K562 (cell line): ENCODE data around the gene DPM2. TPM values are rescaled to one million over a fixed set of nuclear protein-coding genes. Genes with fewer than 3 reads are reported as not detected.

ENCODE experiments used
- ATAC-seq: fragments of 200-7000 bp; cut with Tn5 transposase; 3 replicates; pipeline ENCODE4 v1.9.1; 2020; ENCODE audit warnings: moderate library complexity
- BruUV-seq: library from RNA; stranded (reverse); fragments of 400-500 nt; replicated peaks from 2 replicates; lab custom pipeline; 2021; lab: Mats Ljungman, UMichigan
- CTCF ChIA-PET: fragments of 300-600 bp; formaldehyde crosslinking; extraction: SDS; loops from one replicate; lab custom pipeline; 2021; ENCODE audit warnings: low intra/inter-chr PET ratio; lab: Yijun Ruan, JAX
- POLR2A ChIA-PET: fragments of 300-600, 350-650 bp; sonication (Branson Sonifier 250); formaldehyde crosslinking; extraction: SDS; loops from one replicate; lab custom pipeline; 2021; ENCODE audit warnings: antibody characterized with exemption, inconsistent platforms; lab: Yijun Ruan, JAX
- DNase-seq, 4 experiments: peaks; one replicate each; pipeline versions ENCODE4 v3.0.0 to v3.0.0-alpha.2; 2011 to 2018; ENCODE audit warnings: low spot score in 3 of 4, mixed read lengths in 3 of 4; ENCODE audit errors: extremely low read depth in 1 of 4
- FAIRE-seq: peaks from 2 replicates; lab custom pipeline; 2011; peaks lifted over from hg19 to GRCh38; lab: Jason Lieb, UNC
- H2AFZ ChIP-seq: 2 replicates; pipeline ENCODE4 v1.6.0; 2011; ENCODE audit warnings: low read depth, low read length, control low read depth, inconsistent platforms
- H3K27ac ChIP-seq: fragments of 200-600 bp; 3 replicates; pipeline ENCODE4 v1.8.0; 2011; ENCODE audit warnings: low read depth, mild to moderate bottlenecking, control low read depth, inconsistent platforms, low read length, moderate library complexity, mixed read lengths; ENCODE audit errors: extremely low read depth
- H3K27me3 ChIP-seq, 2 experiments: fragments of 300-600 bp in 1 of 2; 2 replicates in 1 of 2; 3 replicates in 1 of 2; pipeline versions ENCODE4 v1.6.0 to v1.8.0; 2011; ENCODE audit warnings: inconsistent platforms in 2 of 2, low read length in 2 of 2, mild to moderate bottlenecking in 1 of 2, mixed read lengths in 1 of 2, moderate library complexity in 1 of 2; ENCODE audit not compliant: control insufficient read depth in 2 of 2, insufficient read depth in 2 of 2
- H3K36me3 ChIP-seq: fragments of 300-600 bp; 3 replicates; pipeline ENCODE4 v1.8.0; 2011; ENCODE audit warnings: mild to moderate bottlenecking, low read length, inconsistent platforms; ENCODE audit not compliant: control insufficient read depth, insufficient read depth
- H3K4me1 ChIP-seq, 2 experiments: fragments of 200-600 bp in 1 of 2; replicated peaks in 1 of 2; 2 replicates in 1 of 2; 3 replicates in 1 of 2; pipeline versions ENCODE4 v1.5.1 to v1.8.0; 2011; ENCODE audit warnings: inconsistent platforms in 2 of 2, low read length in 2 of 2, mild to moderate bottlenecking in 1 of 2, mixed read lengths in 1 of 2, moderate library complexity in 1 of 2; ENCODE audit not compliant: control insufficient read depth in 2 of 2, insufficient read depth in 2 of 2
- H3K4me2 ChIP-seq: 2 replicates; pipeline ENCODE4 v1.6.1; 2011; ENCODE audit warnings: low read length, control low read depth, inconsistent platforms, mixed read lengths; ENCODE audit not compliant: insufficient read depth
- H3K4me3 ChIP-seq: fragments of 200-600 bp; sonication (generic), shearing (Covaris generic); 2 replicates; pipeline ENCODE4 v1.5.1; 2016; ENCODE audit warnings: control low read depth, inconsistent platforms
- H3K79me2 ChIP-seq: fragments of 200-600 bp; 3 replicates; pipeline ENCODE4 v1.8.0; 2011; ENCODE audit warnings: low read length, inconsistent platforms; ENCODE audit not compliant: control insufficient read depth, insufficient read depth
- H3K9ac ChIP-seq, 2 experiments: 2 replicates each; pipeline versions ENCODE4 v1.6.0 to v1.6.1; 2011; ENCODE audit warnings: low read depth in 2 of 2, low read length in 2 of 2, control low read depth in 1 of 2, inconsistent platforms in 1 of 2, mild to moderate bottlenecking in 1 of 2, mixed read lengths in 1 of 2; ENCODE audit not compliant: insufficient read depth in 1 of 2
- H3K9me1 ChIP-seq: one replicate; pipeline ENCODE4 v1.6.0; 2011; ENCODE audit warnings: inconsistent platforms, mild to moderate bottlenecking, low read length, moderate library complexity; ENCODE audit not compliant: control insufficient read depth, insufficient read depth
- H3K9me3 ChIP-seq: replicated peaks from 2 replicates; pipeline ENCODE4 v1.5.1; 2011; ENCODE audit warnings: low read depth, low read length, inconsistent platforms; ENCODE audit not compliant: control insufficient read depth, insufficient read depth
- H4K20me1 ChIP-seq: replicated peaks from 2 replicates; pipeline ENCODE4 v1.6.1; 2011; ENCODE audit warnings: low read length, inconsistent platforms, mixed read lengths; ENCODE audit not compliant: control insufficient read depth, insufficient read depth
- C11orf30 ChIP-seq: fragments of 450-650 bp; IDR thresholded peaks from 2 replicates; pipeline ENCODE4 v1.6.1; 2016; ENCODE audit warnings: low read depth, mild to moderate bottlenecking
- CHD4 ChIP-seq: fragments of 200-600 bp; sonication (generic); IDR thresholded peaks from 3 replicates; pipeline ENCODE4 v1.6.1; 2012; ENCODE audit warnings: low read depth, mild to moderate bottlenecking, mixed read lengths, low read length, inconsistent platforms; ENCODE audit not compliant: insufficient read depth, insufficient replicate concordance, poor library complexity, severe bottlenecking
- EP300 ChIP-seq: IDR thresholded peaks from 2 replicates; pipeline ENCODE4 v1.6.1; 2012; ENCODE audit warnings: low read length, improper control_type of control experiment
- HDGF ChIP-seq: fragments of 450-650 bp; IDR thresholded peaks from 2 replicates; pipeline ENCODE4 v1.6.1; 2016
- JUN ChIP-seq, 2 experiments: sonication (generic) in 1 of 2; formaldehyde crosslinking in 1 of 2; IDR thresholded peaks; 2 replicates each; pipeline versions ENCODE4 v1.6.1 to v1.8.0; 2012 to 2022; ENCODE audit warnings: borderline replicate concordance in 2 of 2, mild to moderate bottlenecking in 2 of 2, improper control_type of control experiment in 1 of 2, low read depth in 1 of 2, low read length in 1 of 2, missing genetic modification reagents in 1 of 2
- LARP7 ChIP-seq: fragments of 450-650 bp; IDR thresholded peaks from 2 replicates; pipeline ENCODE4 v1.6.1; 2016
- NR0B1 ChIP-seq: fragments of 450-650 bp; IDR thresholded peaks from one replicate; pipeline ENCODE4 v1.6.1; 2018; ENCODE audit warnings: mild to moderate bottlenecking, moderate library complexity; ENCODE audit not compliant: partially characterized antibody
- RFX7 ChIP-seq: fragments of 250-450 bp; sonication (Bioruptor Pico); IDR thresholded peaks from 2 replicates; pipeline ENCODE4 v1.5.1; 2021; ENCODE audit warnings: mild to moderate bottlenecking
- SMARCC2 ChIP-seq: fragments of 450-650 bp; IDR thresholded peaks from 2 replicates; pipeline ENCODE4 v1.6.1; 2017; ENCODE audit warnings: antibody characterized with exemption, moderate library complexity, mild to moderate bottlenecking, low read depth
- TBL1XR1 ChIP-seq, 2 experiments: IDR thresholded peaks; 2 replicates each; pipeline ENCODE4 v1.6.1; 2012; ENCODE audit warnings: improper control_type of control experiment in 2 of 2, low read length in 2 of 2, mild to moderate bottlenecking in 1 of 2
- TCF15 ChIP-seq: fragments of 250-450 bp; sonication (Bioruptor Pico); IDR thresholded peaks from 2 replicates; pipeline ENCODE4 v1.8.0; 2022; ENCODE audit warnings: moderate library complexity, mild to moderate bottlenecking, inconsistent platforms
- TEAD2 ChIP-seq: fragments of 450-650 bp; IDR thresholded peaks from 2 replicates; pipeline ENCODE4 v1.6.1; 2016; ENCODE audit warnings: missing genetic modification characterization, control low read depth, missing compliant biosample characterization
- ZNF655 ChIP-seq: fragments of 250-450 bp; sonication (Bioruptor Pico); IDR thresholded peaks from 2 replicates; pipeline ENCODE4 v1.5.0; 2021
- ZNF764 ChIP-seq: fragments of 250-450 bp; sonication (Bioruptor Pico); IDR thresholded peaks from 2 replicates; pipeline ENCODE4 v1.4.0; 2020; ENCODE audit warnings: low read depth, mild to moderate bottlenecking, moderate library complexity
- WGBS: fragments of 100-300 bp; shearing (Covaris generic); methylation state at CpG from one replicate; pipeline ENCODE4 v1.1.6; 2016; ENCODE audit warnings: low coverage, mixed read lengths; ENCODE audit not compliant: insufficient coverage; ENCODE audit errors: missing lambda C conversion rate; 5-methylcytosine and 5-hydroxymethylcytosine counted together
- in situ Hi-C: fragments of 300-500 bp; cut with MboI; formaldehyde crosslinking; loops from 4 replicates; pipeline ENCODE4 v1.15.0; 2018; ENCODE audit warnings: inconsistent platforms, mixed read lengths
- intact Hi-C: fragments of 100-400 bp; cut with micrococcal nuclease; formaldehyde crosslinking; loops from 2 replicates; pipeline ENCODE4 v1.14.2; 2022
- polyA plus RNA-seq, 8 experiments: library from polyadenylated mRNA; depleted of rRNA in 4 of 8; stranded (reverse) in 5 of 8; unstranded in 3 of 8; fragments of >200 nt; fragmentation: Nextera tagmentation in 2 of 8; fragmentation: Illumina TruSeq in 1 of 8; extraction: Ambion mirVana in 2 of 8; extraction: Trizol in 1 of 8; gene quantifications; 2 replicates each; pipeline versions ENCODE4 v1.2.1 to v1.2.3, GENCODE V29; 2011 to 2014; ENCODE audit warnings: inconsistent platforms in 1 of 8, missing spikeins in 1 of 8
- total RNA-seq, 7 experiments: library from RNA; depleted of rRNA in 6 of 7; stranded (reverse); fragments of >200 nt in 6 of 7; fragmentation: Illumina TruSeq in 2 of 7; extraction: Trizol in 2 of 7; gene quantifications; 2 replicates each; pipeline versions ENCODE4 v1.2.1 to v1.2.3, GENCODE V29; 2011 to 2021; ENCODE audit warnings: low replicate concordance in 1 of 7

Gene DPM2
- total and polyA plus RNA-seq, 9 of the 15 experiments (the other 6 are each of a cell fraction or from before 2014, with no cell fraction given) = 43.5 to 126 (median 71.1) TPM

GRCh38 chr9:127955294-127956015, 17.8 kb upstream of the DPM2 start:
- H3K4me1 ChIP-seq = peaks cover 26 to 45% of the 10 kb centered on the region in 2 experiments
- POLR2A ChIA-PET = interaction anchor here (0.6 to 3.0 kb wide), 7 partner anchors 9 to 263 kb away, joined by 3 to 18 read pairs (median 3); no protein-coding TSS in a partner anchor
- in situ Hi-C loops (no loop called here), intact Hi-C loops (loop anchor here (1.0 kb wide), 1 partner anchor 80 kb away; no protein-coding TSS in a partner anchor)
- H3K9me1 ChIP-seq = no peaks in the 10 kb centered on the region
- peak; percentile 93 for ATAC-seq
- H3K4me3 ChIP-seq = no peak overlapping the region
- peak overlapping the region; percentile 30; the same call in 1 of the 2 replicates for H3K4me2 ChIP-seq
- H3K79me2 ChIP-seq = peaks cover 52% of the 10 kb centered on the region
- no peaks in the 10 kb centered on the region for H3K9me3 ChIP-seq
- CTCF ChIA-PET = interaction anchor here (1.2 to 2.1 kb wide), 3 partner anchors 76 to 162 kb away, joined by 5 to 11 read pairs (median 5); no protein-coding TSS in a partner anchor
- H4K20me1 ChIP-seq = peaks cover 11% of the 10 kb centered on the region; the same call in 1 of the 2 replicates
- peak overlapping the region in 1 of 2 experiments; percentile 49; a peak in 2 of 4 replicates for H3K9ac ChIP-seq
- WGBS = 19% methylated on average over 12 of the region's 12 CpGs
- H2AFZ ChIP-seq = no peak overlapping the region
- H3K36me3 ChIP-seq = no peaks in the 10 kb centered on the region
- peak; percentile 78 to 85 (median 78) for DNase-seq
- H3K27me3 ChIP-seq = no peaks in the 10 kb centered on the region
- FAIRE-seq = peak; percentile 82
- H3K27ac ChIP-seq = no peak overlapping the region
- BruUV-seq = no TSS peak
- TF ChIP-seq TEAD2 (tag) = no peak
- TF ChIP-seq EP300 = peak; percentile 38; the same call in 1 of the 2 replicates
- no peak for TF ChIP-seq RFX7 (CRISPR knock-in tag)
- no peak; a peak in 1 of 4 replicates for TF ChIP-seq TBL1XR1 (IDR thresholded peaks at IDR 0.05; ENCODE audit: low read length in 2 of 2)
- TF ChIP-seq ZNF655 (CRISPR knock-in tag) = no peak
- no peak for TF ChIP-seq LARP7
- TF ChIP-seq JUN (IDR thresholded peaks at IDR 0.05; ENCODE audit: borderline replicate concordance, low read depth, low read length) = peak; percentile 95
- no peak for TF ChIP-seq JUN (CRISPR knock-in tag; IDR thresholded peaks at IDR 0.05; ENCODE audit: borderline replicate concordance)
- no peak; the same call in 1 of the 2 replicates for TF ChIP-seq HDGF
- TF ChIP-seq TCF15 (CRISPR knock-in tag) = no peak
- no peak for TF ChIP-seq CHD4
- TF ChIP-seq SMARCC2 = peak; percentile 45; the same call in 1 of the 2 replicates
- TF ChIP-seq C11orf30 = no peak; the same call in 1 of the 2 replicates
- TF ChIP-seq ZNF764 (CRISPR knock-in tag) = no peak
- TF ChIP-seq NR0B1 = no peak
